OCI-M2 (cell line): ENCODE data around the gene INO80D.

Source experiments
- DNase-seq: peaks from one replicate; lab custom pipeline; 2025; ENCODE audit not compliant: unreplicated experiment; lab: John Stamatoyannopoulos, UW

Gene INO80D

GRCh38 chr2:205947621-205948495 lies 138.1 kb downstream of the INO80D start:
- DNase-seq = no peak

GRCh38 chr2:205946226-205946625 lies 139.7 kb downstream of the INO80D start:
- DNase-seq = no peak
